ENCODE data around the gene FYN.
A peak's percentile ranks its signal among the peaks of the same experiment; 100 is the strongest.

- TF ChIP-seq CTCF (IDR thresholded peaks at IDR 0.05; ENCODE audit: borderline replicate concordance, extremely low read depth, low read length, poor library complexity, severe bottlenecking) = peak; percentile 87
- TF ChIP-seq EZH2 (IDR thresholded peaks at IDR 0.05; ENCODE audit: borderline replicate concordance, low read depth, low read length, severe bottlenecking) = no peak
These were observed 163.4 kb downstream of the FYN start for GRCh38 chr6:111709615-111710398.
